WTC11 (cell line): ENCODE data around the gene ABCB6. TPM values are rescaled to one million over a fixed set of nuclear protein-coding genes. Genes with fewer than 3 reads are reported as not detected.

Experiments used
- AFF4 ChIP-seq: sonication (generic); formaldehyde crosslinking; IDR thresholded peaks from 2 replicates; pipeline ENCODE4 v1.8.1; 2023; ENCODE audit warnings: mild to moderate bottlenecking, missing genetic modification reagents, borderline replicate concordance
- ATF2 ChIP-seq: sonication (generic); formaldehyde crosslinking; IDR thresholded peaks from 2 replicates; pipeline ENCODE4 v1.8.1; 2022; ENCODE audit warnings: low read depth, missing genetic modification reagents, borderline replicate concordance
- CBFB ChIP-seq: sonication (generic); formaldehyde crosslinking; IDR thresholded peaks from 2 replicates; pipeline ENCODE4 v1.8.1; 2022; ENCODE audit warnings: mild to moderate bottlenecking, low read depth, missing genetic modification reagents
- CREM ChIP-seq: sonication (generic); formaldehyde crosslinking; IDR thresholded peaks from 2 replicates; pipeline ENCODE4 v1.8.1; 2022; ENCODE audit warnings: mild to moderate bottlenecking, missing genetic modification reagents, moderate library complexity
- ESRRA ChIP-seq: sonication (generic); formaldehyde crosslinking; IDR thresholded peaks from 2 replicates; pipeline ENCODE4 v1.8.1; 2022; ENCODE audit warnings: mild to moderate bottlenecking, missing genetic modification reagents, borderline replicate concordance
- FOXP1 ChIP-seq: sonication (generic); formaldehyde crosslinking; IDR thresholded peaks from 2 replicates; pipeline ENCODE4 v1.8.0; 2022; ENCODE audit warnings: missing genetic modification reagents, mild to moderate bottlenecking, moderate library complexity, borderline replicate concordance
- GABPB1 ChIP-seq: sonication (generic); formaldehyde crosslinking; IDR thresholded peaks from 2 replicates; pipeline ENCODE4 v1.8.1; 2023; ENCODE audit warnings: mild to moderate bottlenecking, missing genetic modification reagents
- JUN ChIP-seq: sonication (generic); formaldehyde crosslinking; IDR thresholded peaks from 2 replicates; pipeline ENCODE4 v1.8.0; 2023; ENCODE audit warnings: mild to moderate bottlenecking, missing genetic modification reagents
- MYBL2 ChIP-seq: sonication (generic); formaldehyde crosslinking; IDR thresholded peaks from 2 replicates; pipeline ENCODE4 v1.8.1; 2023; ENCODE audit warnings: mild to moderate bottlenecking, moderate library complexity, missing genetic modification reagents
- NR1H2 ChIP-seq: sonication (generic); formaldehyde crosslinking; IDR thresholded peaks from 2 replicates; pipeline ENCODE4 v1.9.0; 2021; ENCODE audit warnings: mild to moderate bottlenecking, moderate library complexity, missing genetic modification reagents
- NR3C1 ChIP-seq: sonication (generic); formaldehyde crosslinking; conservative IDR thresholded peaks from 2 replicates; pipeline ENCODE4 v1.8.1; 2023; ENCODE audit warnings: low read depth, mild to moderate bottlenecking, missing genetic modification reagents
- SP1 ChIP-seq: sonication (generic); formaldehyde crosslinking; conservative IDR thresholded peaks from 2 replicates; pipeline ENCODE4 v1.8.1; 2022; ENCODE audit warnings: missing genetic modification reagents
- TCF7 ChIP-seq: sonication (generic); formaldehyde crosslinking; IDR thresholded peaks from 2 replicates; pipeline ENCODE4 v1.8.0; 2022; ENCODE audit warnings: mild to moderate bottlenecking, low read depth, missing genetic modification reagents, moderate library complexity
- TP53 ChIP-seq: sonication (generic); formaldehyde crosslinking; IDR thresholded peaks from 2 replicates; pipeline ENCODE4 v1.8.1; 2023; ENCODE audit warnings: mild to moderate bottlenecking, missing genetic modification reagents
- ZMAT4 ChIP-seq: fragments of 250-450 bp; sonication (Bioruptor Pico); IDR thresholded peaks from 2 replicates; pipeline ENCODE4 v1.9.0; 2021; ENCODE audit warnings: mild to moderate bottlenecking
- ZNF219 ChIP-seq: sonication (generic); formaldehyde crosslinking; IDR thresholded peaks from 2 replicates; pipeline ENCODE4 v1.8.0; 2023; ENCODE audit warnings: missing genetic modification reagents, mild to moderate bottlenecking, borderline replicate concordance
- ZNF416 ChIP-seq: fragments of 250-450 bp; sonication (Bioruptor Pico); IDR thresholded peaks from 2 replicates; pipeline ENCODE4 v1.9.0; 2021; ENCODE audit warnings: mild to moderate bottlenecking, inconsistent platforms
- total RNA-seq: library from RNA; stranded (reverse); gene quantifications from 3 replicates; pipeline ENCODE4 v1.2.3, GENCODE V29; 2021
- TF ChIP-seq, protein P1 (sequence below): fragments of 250-450 bp; sonication (Bioruptor Pico); IDR thresholded peaks from 2 replicates; pipeline ENCODE4 v1.9.0; 2021; ENCODE audit warnings: mild to moderate bottlenecking, borderline replicate concordance
- TF ChIP-seq, protein P2 (sequence below): sonication (generic); formaldehyde crosslinking; IDR thresholded peaks from 2 replicates; pipeline ENCODE4 v1.8.0; 2023; ENCODE audit warnings: missing genetic modification reagents, mild to moderate bottlenecking, borderline replicate concordance
- TF ChIP-seq, protein P3 (sequence below): sonication (generic); formaldehyde crosslinking; IDR thresholded peaks from 2 replicates; pipeline ENCODE4 v1.8.1; 2022; ENCODE audit warnings: mild to moderate bottlenecking, moderate library complexity, missing genetic modification reagents
- TF ChIP-seq, protein P4 (sequence below): sonication (generic); formaldehyde crosslinking; IDR thresholded peaks from 2 replicates; pipeline ENCODE4 v1.8.1; 2022; ENCODE audit warnings: low read depth, mild to moderate bottlenecking, moderate library complexity, missing genetic modification reagents, borderline replicate concordance

ABCB6 gene
- total RNA-seq, 1 experiment from 2014 or later = 44.8 TPM

- TF ChIP-seq FOXP1 (CRISPR knock-in tag) = peak; percentile 89; the same call in 1 of the 2 replicates
- TF ChIP-seq GABPB1 (CRISPR knock-in tag) = peak; percentile 88
- peak; percentile 36; the same call in 1 of the 2 replicates for TF ChIP-seq TCF7
- TF ChIP-seq AFF4 = no peak
- peak; percentile 92; the same call in 1 of the 2 replicates for TF ChIP-seq NR3C1 (CRISPR knock-in tag)
- peak; percentile 72; the same call in 1 of the 2 replicates for TF ChIP-seq JUN (CRISPR knock-in tag)
- 0 out of 2 replicates have a peak, but pooled peaks have one; percentile 65 for TF ChIP-seq CBFB (CRISPR knock-in tag)
- TF ChIP-seq, protein P1, sequence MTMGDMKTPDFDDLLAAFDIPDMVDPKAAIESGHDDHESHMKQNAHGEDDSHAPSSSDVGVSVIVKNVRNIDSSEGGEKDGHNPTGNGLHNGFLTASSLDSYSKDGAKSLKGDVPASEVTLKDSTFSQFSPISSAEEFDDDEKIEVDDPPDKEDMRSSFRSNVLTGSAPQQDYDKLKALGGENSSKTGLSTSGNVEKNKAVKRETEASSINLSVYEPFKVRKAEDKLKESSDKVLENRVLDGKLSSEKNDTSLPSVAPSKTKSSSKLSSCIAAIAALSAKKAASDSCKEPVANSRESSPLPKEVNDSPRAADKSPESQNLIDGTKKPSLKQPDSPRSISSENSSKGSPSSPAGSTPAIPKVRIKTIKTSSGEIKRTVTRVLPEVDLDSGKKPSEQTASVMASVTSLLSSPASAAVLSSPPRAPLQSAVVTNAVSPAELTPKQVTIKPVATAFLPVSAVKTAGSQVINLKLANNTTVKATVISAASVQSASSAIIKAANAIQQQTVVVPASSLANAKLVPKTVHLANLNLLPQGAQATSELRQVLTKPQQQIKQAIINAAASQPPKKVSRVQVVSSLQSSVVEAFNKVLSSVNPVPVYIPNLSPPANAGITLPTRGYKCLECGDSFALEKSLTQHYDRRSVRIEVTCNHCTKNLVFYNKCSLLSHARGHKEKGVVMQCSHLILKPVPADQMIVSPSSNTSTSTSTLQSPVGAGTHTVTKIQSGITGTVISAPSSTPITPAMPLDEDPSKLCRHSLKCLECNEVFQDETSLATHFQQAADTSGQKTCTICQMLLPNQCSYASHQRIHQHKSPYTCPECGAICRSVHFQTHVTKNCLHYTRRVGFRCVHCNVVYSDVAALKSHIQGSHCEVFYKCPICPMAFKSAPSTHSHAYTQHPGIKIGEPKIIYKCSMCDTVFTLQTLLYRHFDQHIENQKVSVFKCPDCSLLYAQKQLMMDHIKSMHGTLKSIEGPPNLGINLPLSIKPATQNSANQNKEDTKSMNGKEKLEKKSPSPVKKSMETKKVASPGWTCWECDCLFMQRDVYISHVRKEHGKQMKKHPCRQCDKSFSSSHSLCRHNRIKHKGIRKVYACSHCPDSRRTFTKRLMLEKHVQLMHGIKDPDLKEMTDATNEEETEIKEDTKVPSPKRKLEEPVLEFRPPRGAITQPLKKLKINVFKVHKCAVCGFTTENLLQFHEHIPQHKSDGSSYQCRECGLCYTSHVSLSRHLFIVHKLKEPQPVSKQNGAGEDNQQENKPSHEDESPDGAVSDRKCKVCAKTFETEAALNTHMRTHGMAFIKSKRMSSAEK (CRISPR knock-in tag) = no peak
- TF ChIP-seq ZNF416 (CRISPR knock-in tag) = no peak
- TF ChIP-seq, protein P2, sequence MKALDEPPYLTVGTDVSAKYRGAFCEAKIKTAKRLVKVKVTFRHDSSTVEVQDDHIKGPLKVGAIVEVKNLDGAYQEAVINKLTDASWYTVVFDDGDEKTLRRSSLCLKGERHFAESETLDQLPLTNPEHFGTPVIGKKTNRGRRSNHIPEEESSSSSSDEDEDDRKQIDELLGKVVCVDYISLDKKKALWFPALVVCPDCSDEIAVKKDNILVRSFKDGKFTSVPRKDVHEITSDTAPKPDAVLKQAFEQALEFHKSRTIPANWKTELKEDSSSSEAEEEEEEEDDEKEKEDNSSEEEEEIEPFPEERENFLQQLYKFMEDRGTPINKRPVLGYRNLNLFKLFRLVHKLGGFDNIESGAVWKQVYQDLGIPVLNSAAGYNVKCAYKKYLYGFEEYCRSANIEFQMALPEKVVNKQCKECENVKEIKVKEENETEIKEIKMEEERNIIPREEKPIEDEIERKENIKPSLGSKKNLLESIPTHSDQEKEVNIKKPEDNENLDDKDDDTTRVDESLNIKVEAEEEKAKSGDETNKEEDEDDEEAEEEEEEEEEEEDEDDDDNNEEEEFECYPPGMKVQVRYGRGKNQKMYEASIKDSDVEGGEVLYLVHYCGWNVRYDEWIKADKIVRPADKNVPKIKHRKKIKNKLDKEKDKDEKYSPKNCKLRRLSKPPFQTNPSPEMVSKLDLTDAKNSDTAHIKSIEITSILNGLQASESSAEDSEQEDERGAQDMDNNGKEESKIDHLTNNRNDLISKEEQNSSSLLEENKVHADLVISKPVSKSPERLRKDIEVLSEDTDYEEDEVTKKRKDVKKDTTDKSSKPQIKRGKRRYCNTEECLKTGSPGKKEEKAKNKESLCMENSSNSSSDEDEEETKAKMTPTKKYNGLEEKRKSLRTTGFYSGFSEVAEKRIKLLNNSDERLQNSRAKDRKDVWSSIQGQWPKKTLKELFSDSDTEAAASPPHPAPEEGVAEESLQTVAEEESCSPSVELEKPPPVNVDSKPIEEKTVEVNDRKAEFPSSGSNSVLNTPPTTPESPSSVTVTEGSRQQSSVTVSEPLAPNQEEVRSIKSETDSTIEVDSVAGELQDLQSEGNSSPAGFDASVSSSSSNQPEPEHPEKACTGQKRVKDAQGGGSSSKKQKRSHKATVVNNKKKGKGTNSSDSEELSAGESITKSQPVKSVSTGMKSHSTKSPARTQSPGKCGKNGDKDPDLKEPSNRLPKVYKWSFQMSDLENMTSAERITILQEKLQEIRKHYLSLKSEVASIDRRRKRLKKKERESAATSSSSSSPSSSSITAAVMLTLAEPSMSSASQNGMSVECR (CRISPR knock-in tag) = 0 out of 2 replicates have a peak, but pooled peaks have one; percentile 82
- peak; percentile 79 for TF ChIP-seq TP53 (CRISPR knock-in tag)
- TF ChIP-seq, protein P3, sequence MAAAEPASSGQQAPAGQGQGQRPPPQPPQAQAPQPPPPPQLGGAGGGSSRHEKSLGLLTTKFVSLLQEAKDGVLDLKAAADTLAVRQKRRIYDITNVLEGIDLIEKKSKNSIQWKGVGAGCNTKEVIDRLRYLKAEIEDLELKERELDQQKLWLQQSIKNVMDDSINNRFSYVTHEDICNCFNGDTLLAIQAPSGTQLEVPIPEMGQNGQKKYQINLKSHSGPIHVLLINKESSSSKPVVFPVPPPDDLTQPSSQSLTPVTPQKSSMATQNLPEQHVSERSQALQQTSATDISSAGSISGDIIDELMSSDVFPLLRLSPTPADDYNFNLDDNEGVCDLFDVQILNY (CRISPR knock-in tag) = peak; percentile 91
- TF ChIP-seq, protein P4, sequence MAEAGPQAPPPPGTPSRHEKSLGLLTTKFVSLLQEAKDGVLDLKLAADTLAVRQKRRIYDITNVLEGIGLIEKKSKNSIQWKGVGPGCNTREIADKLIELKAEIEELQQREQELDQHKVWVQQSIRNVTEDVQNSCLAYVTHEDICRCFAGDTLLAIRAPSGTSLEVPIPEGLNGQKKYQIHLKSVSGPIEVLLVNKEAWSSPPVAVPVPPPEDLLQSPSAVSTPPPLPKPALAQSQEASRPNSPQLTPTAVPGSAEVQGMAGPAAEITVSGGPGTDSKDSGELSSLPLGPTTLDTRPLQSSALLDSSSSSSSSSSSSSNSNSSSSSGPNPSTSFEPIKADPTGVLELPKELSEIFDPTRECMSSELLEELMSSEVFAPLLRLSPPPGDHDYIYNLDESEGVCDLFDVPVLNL (CRISPR knock-in tag) = peak; percentile 87
- peak; percentile 90; the same call in 1 of the 2 replicates for TF ChIP-seq ZNF219
- TF ChIP-seq ATF2 (CRISPR knock-in tag) = no peak
- peak; percentile 83 for TF ChIP-seq SP1
- peak; percentile 95 for TF ChIP-seq MYBL2 (CRISPR knock-in tag)
- no peak for TF ChIP-seq NR1H2 (CRISPR knock-in tag)
- TF ChIP-seq ZMAT4 (CRISPR knock-in tag) = no peak
- no peak for TF ChIP-seq ESRRA (CRISPR knock-in tag)
- peak; percentile 74; the same call in 1 of the 2 replicates for TF ChIP-seq CREM
Measured at GRCh38 chr2:219176818-219177551, 41.8 kb downstream of the ABCB6 start, which contains the start of gene CNPPD1 (continued).
